PC-9 (cell line): Measurements from ENCODE around the gene PTPMT1. TPM values are rescaled to one million over a fixed set of nuclear protein-coding genes. Genes with fewer than 3 reads are reported as not detected.
"Not testable (repeated sequence)": the region's sequence is repeated elsewhere in the genome, so short reads cannot be mapped to it uniquely, and the experiment has no call there.

ENCODE experiments used
- BruUV-seq: library from RNA; stranded (reverse); fragments of 400-500 nt; replicated peaks from 2 replicates; lab custom pipeline; 2021; lab: Mats Ljungman, UMichigan
- CTCF ChIA-PET: fragments of 300-600 bp; sonication (Branson Sonifier 250); formaldehyde crosslinking; loops from one replicate; lab custom pipeline; 2022; ENCODE audit warnings: antibody characterized with exemption; lab: Charles Lee
- POLR2A ChIA-PET: fragments of 300-600 bp; sonication (Branson Sonifier 250); formaldehyde crosslinking; loops from one replicate; lab custom pipeline; 2022; ENCODE audit warnings: antibody characterized with exemption; ENCODE audit not compliant: unreplicated experiment; lab: Charles Lee
- DNase-seq, 2 experiments: peaks; one replicate each; pipeline versions ENCODE4 v3.0.0 to v3.0.0-alpha.2; 2015 to 2022; ENCODE audit warnings: mixed read lengths in 1 of 2
- H2AFZ ChIP-seq: fragments of 200-600 bp; sonication (generic); 2 replicates; pipeline ENCODE4 v1.8.1; 2017; ENCODE audit warnings: antibody characterized with exemption
- H3F3A ChIP-seq: fragments of 200-600 bp; sonication (generic); 2 replicates; pipeline ENCODE4 v1.8.1; 2017; ENCODE audit warnings: antibody characterized with exemption, mild to moderate bottlenecking, low read depth; ENCODE audit not compliant: insufficient read depth
- H3K27ac ChIP-seq: fragments of 200-600 bp; sonication (generic); 2 replicates; pipeline ENCODE4 v1.6.1; 2016; ENCODE audit warnings: mixed run types
- H3K27me3 ChIP-seq: fragments of 200-600 bp; sonication (generic); 2 replicates; pipeline ENCODE4 v1.6.1; 2016; ENCODE audit warnings: low read depth, mixed run types; ENCODE audit not compliant: insufficient read depth
- H3K36me3 ChIP-seq: fragments of 200-600 bp; sonication (generic); 2 replicates; pipeline ENCODE4 v1.6.1; 2016; ENCODE audit warnings: low read depth, mixed run types
- H3K4me1 ChIP-seq: fragments of 200-600 bp; sonication (generic); replicated peaks from 2 replicates; pipeline ENCODE4 v1.6.1; 2016; ENCODE audit warnings: mixed run types; ENCODE audit not compliant: insufficient read depth
- H3K4me2 ChIP-seq: fragments of 200-600 bp; sonication (generic); 2 replicates; pipeline ENCODE4 v1.6.1; 2017; ENCODE audit warnings: mixed run types
- H3K4me3 ChIP-seq: fragments of 200-600 bp; sonication (generic); 2 replicates; pipeline ENCODE4 v1.6.1; 2016; ENCODE audit warnings: mixed run types
- H3K79me2 ChIP-seq: fragments of 200-600 bp; sonication (generic); 2 replicates; pipeline ENCODE4 v1.6.1; 2017; ENCODE audit warnings: low read depth, mixed run types
- H3K9me2 ChIP-seq: fragments of 200-600 bp; sonication (generic); 2 replicates; pipeline ENCODE4 v1.8.1; 2017; ENCODE audit warnings: mild to moderate bottlenecking; ENCODE audit not compliant: insufficient read depth
- H3K9me3 ChIP-seq: fragments of 200-600 bp; sonication (generic); 2 replicates; pipeline ENCODE4 v1.8.1; 2016; ENCODE audit warnings: low read depth; ENCODE audit not compliant: insufficient read depth
- H4K20me1 ChIP-seq: fragments of 200-600 bp; sonication (generic); 2 replicates; pipeline ENCODE4 v1.8.1; 2017; ENCODE audit not compliant: insufficient read depth
- CTCF ChIP-seq: fragments of 200-600 bp; sonication (generic); conservative IDR thresholded peaks from 2 replicates; pipeline ENCODE4 v1.6.1; 2017; ENCODE audit warnings: mixed run types, antibody characterized with exemption, mild to moderate bottlenecking, moderate library complexity
- EZH2 ChIP-seq: fragments of 200-600 bp; sonication (generic); IDR thresholded peaks from 2 replicates; pipeline ENCODE4 v1.8.0; 2017; ENCODE audit warnings: antibody characterized with exemption, low read depth
- intact Hi-C: fragments of 100-400 bp; cut with micrococcal nuclease; formaldehyde crosslinking; loops from one replicate; pipeline ENCODE4 v1.10.0; 2022; ENCODE audit not compliant: unreplicated experiment
- total RNA-seq: library from RNA; stranded (reverse); gene quantifications from 2 replicates; pipeline ENCODE4 v1.2.3, GENCODE V29; 2021

The PTPMT1 gene
- total RNA-seq, 1 experiment from 2014 or later = 79.0 TPM

GRCh38 chr11:47529951-47530350 lies 35.4 kb upstream of the PTPMT1 start:
- Histone ChIP-seq H3K9me3 (no peaks in the 10 kb centered on the region), H3K4me2 (no peak overlapping the region), H3F3A (peaks cover 43% of the 10 kb centered on the region; the same call in 1 of the 2 replicates), H3K79me2 (peaks cover 100% of the 10 kb centered on the region), H3K27ac (no peak overlapping the region), H3K4me1 (peaks cover 7% of the 10 kb centered on the region), H3K9me2 (no peaks in the 10 kb centered on the region), H3K36me3 (0 out of 2 replicates have a peak, but pooled peaks cover 5% of the 10 kb centered on the region), H2AFZ (no peak overlapping the region), H3K4me3 (no peak overlapping the region), H3K27me3 (no peaks in the 10 kb centered on the region), H4K20me1 (peaks cover 100% of the 10 kb centered on the region)
- ChIA-PET POLR2A (no interaction called here), CTCF (no interaction called here)
- TF ChIP-seq CTCF = no peak
- TF ChIP-seq EZH2 = no peak
- intact Hi-C loops = no loop called here
- DNase-seq = no peak
- BruUV-seq = no TSS peak

GRCh38 chr11:47530721-47531120 lies 34.7 kb upstream of the PTPMT1 start:
- H3K36me3 ChIP-seq, intact Hi-C loops: not testable (repeated sequence)

GRCh38 chr11:47531666-47532065 lies 33.7 kb upstream of the PTPMT1 start:
- Histone ChIP-seq H2AFZ (no peak overlapping the region), H3K27ac (no peak overlapping the region), H4K20me1 (peaks cover 100% of the 10 kb centered on the region), H3K36me3 (0 out of 2 replicates have a peak, but pooled peaks cover 5% of the 10 kb centered on the region), H3K4me2 (no peak overlapping the region), H3K79me2 (peaks cover 100% of the 10 kb centered on the region), H3K4me1 (no peaks in the 10 kb centered on the region), H3F3A (peaks cover 32% of the 10 kb centered on the region; the same call in 1 of the 2 replicates), H3K9me3 (no peaks in the 10 kb centered on the region), H3K4me3 (no peak overlapping the region), H3K9me2 (no peaks in the 10 kb centered on the region), H3K27me3 (no peaks in the 10 kb centered on the region)
- no peak for DNase-seq
- POLR2A ChIA-PET = no interaction called here
- CTCF ChIA-PET = interaction anchor here (0.6 to 0.7 kb wide), 2 partner anchors 49 to 1639 kb away, joined by 3 read pairs; no protein-coding TSS in a partner anchor
- intact Hi-C loops = no loop called here
- TSS peak; percentile 3 for BruUV-seq
- no peak for TF ChIP-seq CTCF
- TF ChIP-seq EZH2 = no peak

More at GRCh38 chr11:47530721-47531120, 34.7 kb upstream of the PTPMT1 start:
- Histone ChIP-seq H3K79me2 (peaks cover 100% of the 10 kb centered on the region), H4K20me1 (peaks cover 100% of the 10 kb centered on the region), H3F3A (peaks cover 41% of the 10 kb centered on the region; the same call in 1 of the 2 replicates)
- H3K9me3 ChIP-seq, DNase-seq, POLR2A ChIA-PET, BruUV-seq, H2AFZ ChIP-seq, H3K4me1 ChIP-seq, H3K27ac ChIP-seq, H3K4me2 ChIP-seq, H3K27me3 ChIP-seq, H3K9me2 ChIP-seq, H3K4me3 ChIP-seq: not testable (repeated sequence)
- CTCF ChIA-PET = interaction anchor here (0.6 kb wide), 1 partner anchor 22 kb away, joined by 3 read pairs; no protein-coding TSS in a partner anchor
